Activated T-helper 1 cell treated with Interleukin-2 at 50 U/mL for 16 hours (primary cell): ENCODE measurements around the gene CD163.
"Not testable (repeated sequence)": the region's sequence is repeated elsewhere in the genome, so short reads cannot be mapped to it uniquely, and the experiment has no call there.

Experiments
- DNase-seq: peaks from one replicate; pipeline ENCODE4 v3.0.0-alpha.2; 2020; ENCODE audit warnings: low read depth

The CD163 gene

DNA sequence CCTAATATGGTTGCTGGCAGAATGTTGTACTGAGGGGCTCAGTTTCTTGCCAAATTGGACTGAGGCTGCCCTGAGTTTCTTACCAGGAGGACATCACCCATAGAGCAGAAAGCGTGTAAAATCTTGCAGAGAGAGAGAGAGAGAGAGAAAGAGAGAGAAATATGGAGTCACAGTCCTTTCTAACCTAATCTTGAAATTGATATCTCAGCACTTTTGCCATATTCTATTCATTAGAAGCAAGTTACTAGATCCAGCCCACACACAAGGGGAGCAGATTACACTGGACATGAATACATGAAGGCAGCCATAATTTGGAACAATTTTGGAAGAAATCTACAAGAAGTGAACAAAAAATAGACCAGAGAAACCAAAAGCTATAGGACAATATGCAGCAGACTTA, 55.5 kb downstream of the CD163 start:
- no peak for DNase-seq

DNA sequence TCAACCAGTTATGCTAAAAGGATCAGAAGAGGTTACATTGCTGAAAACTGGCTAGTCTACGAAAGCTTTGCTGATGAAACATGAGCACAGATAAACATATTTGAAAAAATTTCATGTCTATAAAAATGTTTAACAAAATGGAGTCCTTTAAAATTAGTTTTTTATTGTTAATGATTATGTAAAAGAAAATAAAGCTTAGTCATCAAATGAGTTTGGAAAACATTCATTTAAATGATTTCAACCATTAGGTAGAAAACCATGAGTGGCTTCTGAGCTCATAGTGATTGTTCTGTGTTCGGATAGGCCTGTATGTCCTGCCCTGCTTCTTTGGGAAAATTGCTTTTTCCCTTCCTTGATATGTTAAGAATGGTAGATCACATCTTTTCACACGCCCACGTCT, 59.0 kb downstream of the CD163 start:
- no peak for DNase-seq

DNA sequence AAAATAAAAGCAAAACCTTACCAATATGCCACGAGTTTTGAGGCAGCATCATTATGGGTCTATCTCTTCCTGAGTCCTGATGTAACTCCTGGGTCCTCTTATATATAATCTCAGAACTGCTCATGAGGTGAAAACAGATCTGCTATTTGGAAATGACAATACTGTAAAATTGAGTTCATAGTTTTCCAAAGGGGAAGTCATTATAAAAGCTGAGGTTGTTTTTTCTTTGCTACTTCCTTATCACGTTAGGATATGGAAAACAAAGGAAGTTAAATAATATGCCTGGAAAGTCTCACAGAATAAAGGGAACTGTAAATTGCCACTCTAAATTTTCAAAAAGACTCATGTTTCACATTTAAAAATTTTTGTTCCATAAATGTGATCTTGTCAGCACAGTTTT, 59.5 kb downstream of the CD163 start, which contains the start of gene CD163L1:
Gene CD163L1 (minus strand): TSS at position 78 of the 400 bp plus-strand sequence. CDS start 26 bp downstream, at position 52.
- DNase-seq, result no peak

DNA sequence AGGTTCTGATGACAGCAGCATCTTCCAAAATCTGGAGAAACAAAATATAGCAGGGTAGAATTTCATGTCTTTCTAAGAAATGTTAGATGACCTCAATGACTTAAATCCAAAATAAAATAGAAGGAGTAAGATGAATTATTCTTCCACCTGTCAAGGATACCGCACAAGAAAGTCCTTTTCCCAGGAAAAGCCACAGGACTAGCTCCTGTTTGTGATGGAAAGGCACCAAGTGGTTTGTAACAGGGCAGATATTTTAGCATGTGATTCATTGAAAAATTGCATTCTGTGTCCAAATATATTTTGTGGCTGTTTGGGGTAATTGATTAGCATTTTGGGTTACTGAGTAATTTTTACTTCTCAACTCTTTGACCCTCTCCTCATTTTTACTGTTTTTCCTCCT, 62.4 kb downstream of the CD163 start:
- no peak for DNase-seq

DNA sequence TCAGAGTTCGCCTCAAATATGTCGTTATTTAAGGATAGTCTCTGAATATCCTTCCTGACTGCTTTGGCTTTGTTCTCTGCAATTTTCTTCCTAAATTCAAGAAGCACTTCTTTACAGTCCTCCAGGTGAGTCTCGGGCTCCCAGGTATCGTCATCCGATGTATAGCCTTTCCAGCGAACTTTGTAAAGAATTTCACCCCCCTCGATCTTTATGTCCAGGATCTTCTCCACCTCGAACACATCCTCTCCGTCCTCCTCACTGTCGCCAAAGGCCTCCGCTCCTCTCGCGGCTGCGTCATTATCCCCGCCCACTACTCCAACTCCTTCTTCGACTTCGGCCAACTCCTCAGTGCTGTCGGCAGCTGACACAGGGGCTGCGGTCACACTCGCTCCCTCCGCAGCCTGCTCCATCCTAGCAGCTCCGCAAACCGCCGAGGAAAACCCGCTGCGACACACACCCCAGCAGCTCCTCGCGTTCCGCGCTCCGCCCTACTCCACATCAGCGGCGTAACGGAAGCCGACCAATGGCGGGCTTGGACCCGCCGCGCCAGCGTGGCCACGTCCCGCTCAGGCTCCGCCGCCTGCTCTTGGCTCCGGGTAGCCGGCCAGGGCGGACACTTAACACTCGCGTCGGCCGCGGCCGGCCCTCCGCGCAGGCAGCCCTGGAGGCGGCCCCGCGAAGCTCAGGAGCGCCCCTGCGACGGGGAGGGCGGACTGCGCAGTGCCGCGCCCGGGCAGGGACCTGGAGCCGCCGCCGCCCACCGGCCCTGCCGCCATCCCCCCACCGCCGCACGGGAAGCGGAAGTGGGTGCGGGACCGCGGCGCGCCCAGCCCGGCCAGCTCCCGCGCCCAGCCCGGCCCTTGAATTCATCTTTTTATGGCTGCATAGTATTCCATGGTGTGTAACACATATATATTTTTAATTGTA, 63.7 kb downstream of the CD163 start:
- peak; percentile 17 for DNase-seq

DNA sequence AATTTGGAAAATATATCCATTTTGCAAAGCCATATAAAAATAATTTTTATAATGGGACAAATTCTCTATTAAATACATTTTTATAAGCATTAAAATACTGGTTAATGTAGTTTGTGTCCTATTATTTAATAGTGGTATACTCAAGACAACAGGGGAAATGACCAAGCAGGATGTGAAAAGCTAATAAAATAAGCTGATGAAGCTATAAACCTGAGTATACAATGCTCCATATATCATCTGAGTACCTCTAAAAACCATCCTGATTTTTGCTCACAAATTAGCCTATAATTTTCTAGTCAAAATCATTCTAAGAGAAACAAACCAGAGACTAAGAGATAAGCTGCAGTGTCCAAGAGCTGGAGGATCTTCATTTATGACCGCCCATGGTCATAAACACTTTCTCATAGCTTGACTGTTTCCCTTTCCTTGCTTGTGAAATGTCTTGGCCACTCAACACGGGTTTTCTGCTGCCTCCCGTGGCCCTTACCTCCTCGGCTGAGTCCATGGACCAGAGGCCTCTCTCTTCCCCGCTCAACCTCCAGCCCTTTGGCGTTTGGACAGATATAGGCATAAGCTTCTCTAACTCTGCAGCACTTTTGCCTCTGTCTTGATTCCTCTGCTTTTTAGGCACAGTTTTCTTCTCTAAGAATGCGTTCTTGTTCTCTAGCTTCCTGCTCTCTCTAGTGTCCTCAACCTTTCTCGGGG, 65.1 kb downstream of the CD163 start:
- DNase-seq, result not testable (repeated sequence)

DNA sequence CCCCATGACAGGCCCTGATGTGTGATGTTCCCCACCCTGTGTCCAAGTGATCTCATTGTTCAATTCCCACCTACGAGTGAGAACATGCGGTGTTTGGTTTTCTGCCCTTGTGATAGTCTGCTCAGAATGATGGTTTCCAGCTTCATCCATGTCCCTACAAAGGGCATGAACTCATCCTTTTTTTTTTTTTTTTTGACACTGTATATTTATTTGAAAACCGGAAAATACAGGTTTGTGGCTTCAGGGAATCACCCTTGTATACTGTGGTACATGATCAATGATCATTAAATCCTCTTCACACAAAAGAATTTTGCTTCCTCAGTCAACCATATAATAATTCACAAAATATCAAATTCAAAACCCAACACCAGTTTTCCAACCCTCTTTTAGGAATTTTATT, 66.1 kb downstream of the CD163 start:
- DNase-seq, result not testable (repeated sequence)

DNA sequence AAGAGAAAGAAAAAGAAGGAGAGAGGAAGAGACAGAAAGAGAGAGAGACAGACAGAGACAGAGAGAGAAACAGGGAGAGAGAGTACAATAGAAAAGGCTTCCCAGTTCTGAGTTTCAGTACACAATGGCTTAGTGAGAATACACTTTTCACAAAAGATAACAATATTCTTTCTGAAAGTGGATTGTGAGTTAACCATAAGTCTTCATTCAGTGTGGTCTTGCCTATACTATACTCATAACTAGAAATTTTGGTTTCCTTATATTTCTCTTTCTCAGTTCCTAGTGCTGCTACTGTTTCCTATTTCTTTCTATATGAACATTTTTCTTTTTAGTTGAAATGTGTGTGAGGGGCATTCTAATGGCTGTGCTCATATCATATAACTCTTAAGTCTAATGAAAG, 68.9 kb downstream of the CD163 start:
- no peak for DNase-seq

DNA sequence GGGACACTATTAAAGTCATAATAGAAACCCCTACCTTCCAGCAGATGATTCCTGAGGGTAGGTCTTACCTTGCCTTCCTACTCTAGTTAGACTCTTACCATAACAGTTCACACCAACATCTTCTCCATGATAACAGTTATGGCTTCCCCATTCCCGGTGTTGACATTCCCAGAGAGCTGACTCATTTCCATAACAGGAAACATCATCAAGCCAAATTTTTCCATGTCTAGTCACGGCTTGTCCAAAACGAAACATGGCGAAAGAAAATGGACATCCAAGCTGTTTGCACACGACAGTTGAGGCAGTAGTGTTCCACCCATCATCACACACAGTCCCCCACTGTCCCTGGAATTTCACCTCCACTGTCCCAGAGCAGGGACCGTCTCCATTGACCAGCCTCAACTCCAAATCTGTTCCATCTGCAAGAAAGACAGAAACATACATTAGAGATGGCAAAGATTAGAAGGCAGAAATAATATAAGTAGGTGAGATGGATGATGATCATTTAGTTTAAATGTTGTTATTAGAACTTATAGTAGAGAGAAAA, 70.2 kb downstream of the CD163 start:
- no peak for DNase-seq

DNA sequence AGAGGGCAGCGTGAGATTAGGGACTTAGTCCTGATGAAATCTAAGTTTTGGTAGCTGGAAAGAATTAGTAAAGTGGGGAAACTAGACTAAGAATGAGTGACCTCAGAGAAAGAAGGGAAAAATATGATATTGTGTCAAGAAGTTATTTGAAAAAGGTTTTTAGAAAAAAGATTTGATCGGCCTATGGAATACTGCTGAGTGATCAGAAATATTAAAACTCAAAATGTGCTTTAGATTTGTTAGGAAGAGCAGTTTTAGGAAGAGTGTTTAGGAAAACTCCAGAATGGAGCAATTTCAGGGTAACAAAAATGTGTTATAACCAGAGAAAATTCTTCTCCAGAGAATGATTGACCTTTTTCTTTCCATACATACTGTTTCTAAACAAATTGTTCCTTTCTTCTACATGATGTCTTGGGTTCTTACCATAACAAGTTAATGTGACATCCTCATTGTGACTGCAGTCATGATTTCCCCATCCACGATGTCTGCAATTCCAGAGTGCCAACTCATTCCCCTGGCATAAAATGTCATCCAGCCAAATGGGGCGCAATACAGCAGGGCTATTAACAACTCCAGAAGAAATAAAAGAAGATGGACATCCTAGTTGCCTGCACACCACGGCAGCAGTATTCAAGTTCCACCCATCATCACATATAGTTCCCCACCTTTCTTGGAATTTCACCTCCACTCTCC, 71.4 kb downstream of the CD163 start:
- no peak for DNase-seq
